ENCODE measurements around the gene FAM174B.

DNA sequence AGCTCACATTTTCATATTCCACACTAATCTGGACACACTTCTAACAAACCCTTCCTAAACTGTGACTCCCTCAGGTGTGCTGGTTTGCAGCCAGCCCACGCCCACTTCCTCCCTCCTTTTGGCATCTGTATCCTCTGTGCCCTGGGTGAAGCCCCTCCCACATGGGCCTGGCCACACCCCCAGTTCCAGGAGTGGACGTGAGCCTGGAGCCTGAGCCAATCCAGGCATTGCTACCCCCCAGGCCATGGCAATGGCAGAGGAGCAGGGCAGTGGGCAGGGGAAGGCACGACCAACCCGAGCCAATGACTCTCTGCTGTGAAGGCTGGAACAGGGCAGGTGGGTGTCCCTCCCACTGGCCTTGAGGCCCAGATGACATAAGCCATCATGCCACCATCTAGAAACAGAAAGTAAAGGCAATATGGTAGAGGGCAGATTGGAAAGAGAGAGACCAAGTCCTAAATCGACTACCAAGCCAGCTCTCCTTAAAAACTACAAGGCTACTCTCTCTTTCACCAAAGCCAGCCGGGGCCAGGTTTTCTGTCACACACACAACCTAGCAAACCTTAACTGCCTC is 18.6 kb downstream of the FAM174B start:
- TF ChIP-seq, protein P1, sequence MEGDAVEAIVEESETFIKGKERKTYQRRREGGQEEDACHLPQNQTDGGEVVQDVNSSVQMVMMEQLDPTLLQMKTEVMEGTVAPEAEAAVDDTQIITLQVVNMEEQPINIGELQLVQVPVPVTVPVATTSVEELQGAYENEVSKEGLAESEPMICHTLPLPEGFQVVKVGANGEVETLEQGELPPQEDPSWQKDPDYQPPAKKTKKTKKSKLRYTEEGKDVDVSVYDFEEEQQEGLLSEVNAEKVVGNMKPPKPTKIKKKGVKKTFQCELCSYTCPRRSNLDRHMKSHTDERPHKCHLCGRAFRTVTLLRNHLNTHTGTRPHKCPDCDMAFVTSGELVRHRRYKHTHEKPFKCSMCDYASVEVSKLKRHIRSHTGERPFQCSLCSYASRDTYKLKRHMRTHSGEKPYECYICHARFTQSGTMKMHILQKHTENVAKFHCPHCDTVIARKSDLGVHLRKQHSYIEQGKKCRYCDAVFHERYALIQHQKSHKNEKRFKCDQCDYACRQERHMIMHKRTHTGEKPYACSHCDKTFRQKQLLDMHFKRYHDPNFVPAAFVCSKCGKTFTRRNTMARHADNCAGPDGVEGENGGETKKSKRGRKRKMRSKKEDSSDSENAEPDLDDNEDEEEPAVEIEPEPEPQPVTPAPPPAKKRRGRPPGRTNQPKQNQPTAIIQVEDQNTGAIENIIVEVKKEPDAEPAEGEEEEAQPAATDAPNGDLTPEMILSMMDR (IDR thresholded peaks at IDR 0.05), result no peak
- no peak for TF ChIP-seq POLR2A (IDR thresholded peaks at IDR 0.05)

Data from testis (tissue), 2 donors.